ENCODE measurements around the gene TAF11L6.
"Not testable (repeated sequence)": the region's sequence is repeated elsewhere in the genome, so short reads cannot be mapped to it uniquely, and the experiment has no call there.

Gene TAF11L6

DNA sequence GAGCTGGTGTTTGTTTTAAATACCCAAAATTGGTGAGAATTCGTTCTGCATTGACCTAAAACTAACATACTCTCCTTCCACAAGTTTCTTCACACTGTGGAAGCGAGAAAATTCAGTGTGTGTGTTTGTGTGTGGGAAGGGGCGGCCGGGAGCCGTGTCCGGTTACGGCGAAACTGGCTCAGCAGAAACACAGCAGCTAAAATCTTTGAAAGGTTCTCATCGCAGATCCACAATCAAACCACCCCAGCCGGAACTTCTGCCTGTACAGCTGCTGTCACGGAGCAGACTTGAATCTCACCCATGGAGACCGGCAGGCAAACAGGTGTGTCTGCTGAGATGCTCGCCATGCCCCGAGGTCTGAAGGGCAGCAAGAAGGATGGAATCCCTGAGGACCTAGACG is at the start of gene TAF11L6:
TAF11L6 (plus strand) TSS at position 301 of the 400 bp plus-strand sequence.
- DNase-seq (ENCODE audit: low read depth, low spot score): not testable (repeated sequence)

DNA sequence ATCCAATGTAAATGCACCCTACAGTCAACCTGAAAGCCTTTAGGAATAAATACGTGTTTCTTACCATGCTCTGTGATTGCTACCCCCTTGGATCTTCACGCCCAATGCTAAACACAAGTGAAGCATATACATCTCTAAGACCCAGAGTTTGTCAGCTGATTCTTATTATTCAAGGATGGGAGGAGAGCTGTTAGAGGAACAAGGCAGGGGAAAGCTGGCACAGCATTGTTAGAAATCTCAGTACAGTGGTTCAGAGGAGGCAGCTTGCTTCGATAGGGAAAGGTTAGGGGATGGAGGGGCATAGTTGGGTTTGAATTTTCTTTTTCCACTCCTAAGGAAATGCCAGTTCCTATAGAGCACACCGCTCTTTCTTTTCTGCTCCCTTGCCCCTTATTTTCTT is 47.1 kb upstream of the TAF11L6 start:
- no peak for DNase-seq (ENCODE audit: low read depth, low spot score)

DNA sequence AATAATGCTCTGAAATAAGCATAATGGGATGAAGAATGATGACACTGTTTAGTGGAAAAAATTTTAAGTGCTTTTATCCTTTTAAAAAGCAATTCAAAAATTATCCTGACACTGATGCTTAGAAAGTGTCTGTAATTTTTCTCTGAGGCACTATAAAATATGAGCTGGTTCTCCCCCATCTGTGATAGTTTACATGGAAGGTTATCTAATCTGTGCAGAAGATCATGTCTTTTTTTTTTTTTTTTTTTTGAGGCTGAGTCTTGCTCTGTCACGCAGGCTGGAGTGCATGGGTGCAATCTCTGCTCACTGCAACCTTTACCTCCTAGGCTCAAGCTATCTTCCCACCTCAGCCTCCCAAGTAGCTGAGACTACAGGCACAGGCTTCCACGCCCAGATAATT is 45.7 kb upstream of the TAF11L6 start:
- DNase-seq (ENCODE audit: low read depth, low spot score): no peak

DNA sequence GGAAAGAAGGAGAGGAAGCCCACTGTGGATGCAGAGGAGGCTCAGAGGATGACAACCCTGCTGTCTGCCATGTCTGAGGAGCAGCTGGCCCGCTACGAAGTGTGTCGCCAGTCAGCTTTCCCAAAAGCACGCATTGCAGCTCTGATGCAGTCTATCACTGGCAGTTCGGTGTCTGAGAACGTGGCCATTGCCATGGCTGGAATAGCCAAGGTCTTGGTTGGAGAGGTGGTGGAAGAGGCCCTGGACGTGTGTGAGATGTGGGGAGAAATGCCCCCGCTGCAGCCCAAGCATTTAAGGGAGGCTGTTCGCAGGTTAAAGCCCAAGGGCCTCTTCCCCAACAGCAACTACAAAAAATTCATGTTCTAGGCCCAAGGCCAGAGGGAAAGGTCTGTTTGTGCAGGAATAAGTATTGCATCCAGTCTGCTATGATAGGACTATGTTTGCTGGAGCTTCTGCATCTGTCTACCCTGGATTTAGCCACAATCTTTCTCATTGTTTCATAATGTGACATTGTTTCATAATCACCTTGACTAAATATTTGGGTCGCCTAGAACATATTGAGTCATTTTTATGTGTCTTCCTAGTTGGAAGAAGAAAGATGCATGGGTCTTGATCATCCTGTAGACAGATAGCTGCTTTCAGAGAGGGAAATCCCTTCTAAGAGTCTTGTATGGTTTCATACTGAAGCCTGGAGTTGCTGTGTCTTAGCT is 41.9 kb upstream of the TAF11L6 start:
- DNase-seq (ENCODE audit: low read depth, low spot score): not testable (repeated sequence)

DNA sequence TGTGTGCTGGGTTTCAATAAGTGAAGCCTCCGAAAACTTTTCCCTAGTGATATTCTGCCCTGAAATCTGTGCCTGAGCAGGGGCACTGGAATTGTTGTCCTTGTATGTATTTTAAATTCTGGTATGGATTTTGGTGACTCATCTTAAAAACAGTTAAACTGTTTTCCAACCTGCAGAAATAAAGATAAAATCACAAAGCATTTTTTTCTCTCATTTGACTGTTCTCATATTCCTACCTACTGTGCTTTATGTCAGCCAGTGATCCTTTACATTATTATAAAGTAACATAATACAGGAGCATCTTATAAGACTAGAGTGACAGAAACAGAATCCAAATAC is 41.3 kb upstream of the TAF11L6 start:
- DNase-seq (ENCODE audit: low read depth, low spot score): no peak

DNA sequence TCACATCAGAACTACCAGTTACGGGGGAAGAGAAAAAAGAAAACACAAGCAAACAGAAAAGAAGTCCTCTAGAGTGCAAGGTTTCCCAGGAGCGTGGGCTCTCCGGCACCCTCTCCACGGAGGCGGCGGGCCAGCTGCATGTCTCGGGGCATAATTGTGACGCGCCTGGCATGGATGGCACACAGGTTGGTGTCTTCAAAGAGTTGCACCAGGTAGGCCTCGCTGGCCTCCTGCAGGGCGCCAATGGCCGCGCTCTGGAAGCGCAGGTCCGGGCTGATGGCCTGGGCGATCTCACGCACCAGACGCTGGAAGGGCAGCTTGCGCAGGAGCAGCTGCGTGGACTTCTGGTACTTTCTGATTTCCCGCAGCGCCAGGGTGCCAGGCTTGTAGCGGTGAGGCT is 37.2 kb upstream of the TAF11L6 start:
- not testable (repeated sequence) for DNase-seq (ENCODE audit: low read depth, low spot score)

DNA sequence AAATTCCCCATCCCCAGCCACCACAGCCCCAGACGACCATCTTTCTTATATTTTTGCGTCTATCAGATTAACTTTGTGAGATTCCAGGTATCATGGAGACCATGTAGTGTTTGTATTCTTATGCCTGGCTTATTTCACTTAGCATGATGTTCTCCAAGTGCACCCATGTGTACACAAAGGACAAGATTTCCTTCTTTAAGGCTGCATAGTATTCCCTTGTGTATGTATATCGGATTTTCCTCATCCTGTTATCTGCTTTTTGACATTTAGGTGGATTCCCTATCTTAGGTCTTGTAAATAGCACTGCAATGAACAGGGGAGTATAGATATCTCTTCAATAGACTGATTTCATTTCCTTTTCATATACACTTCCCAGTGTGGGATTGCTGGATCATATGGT is 35.7 kb upstream of the TAF11L6 start:
- DNase-seq (ENCODE audit: low read depth, low spot score): no peak

DNA sequence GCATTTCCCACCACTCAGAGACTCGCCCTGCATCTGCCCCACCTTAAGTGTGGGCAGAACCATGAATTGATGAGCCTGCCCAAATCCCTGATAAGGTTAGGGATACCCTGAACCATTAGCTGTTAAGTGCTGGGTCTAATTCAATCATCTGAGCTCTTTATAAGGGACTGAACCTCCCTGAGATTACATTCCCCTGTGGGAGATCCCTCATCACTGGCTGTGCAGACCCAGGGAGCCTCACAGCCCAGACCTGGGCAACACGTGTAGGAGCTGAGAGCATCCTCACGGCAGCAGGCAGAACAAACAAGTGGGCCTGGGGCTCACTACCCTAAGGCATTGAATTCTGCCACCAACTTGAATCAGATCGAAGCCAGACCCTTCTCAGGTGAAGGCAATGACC is 31.0 kb upstream of the TAF11L6 start:
- no peak for DNase-seq (ENCODE audit: low read depth, low spot score)

DNA sequence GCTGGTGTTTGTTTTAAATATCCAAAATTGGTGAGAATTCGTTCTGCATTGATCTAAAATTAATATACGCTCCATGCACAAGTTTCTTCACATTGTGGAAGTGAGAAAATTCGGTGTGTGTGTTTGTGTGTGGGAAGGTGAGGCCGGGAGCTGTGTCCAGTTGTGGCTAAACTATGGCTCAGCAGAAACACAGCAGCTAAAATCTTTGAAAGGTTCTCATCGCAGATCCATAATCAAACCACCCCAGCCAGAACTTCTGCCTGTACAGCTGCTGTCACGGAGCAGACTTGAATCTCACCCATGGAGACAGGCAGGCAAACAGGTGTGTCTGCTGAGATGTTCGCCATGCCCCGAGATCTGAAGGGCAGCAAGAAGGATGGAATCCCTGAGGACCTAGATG is 30.5 kb upstream of the TAF11L6 start, which contains the start of gene TAF11L2:
TAF11L2 (plus strand) TSS at position 301 of the 400 bp plus-strand sequence.
- not testable (repeated sequence) for DNase-seq (ENCODE audit: low read depth, low spot score)

DNA sequence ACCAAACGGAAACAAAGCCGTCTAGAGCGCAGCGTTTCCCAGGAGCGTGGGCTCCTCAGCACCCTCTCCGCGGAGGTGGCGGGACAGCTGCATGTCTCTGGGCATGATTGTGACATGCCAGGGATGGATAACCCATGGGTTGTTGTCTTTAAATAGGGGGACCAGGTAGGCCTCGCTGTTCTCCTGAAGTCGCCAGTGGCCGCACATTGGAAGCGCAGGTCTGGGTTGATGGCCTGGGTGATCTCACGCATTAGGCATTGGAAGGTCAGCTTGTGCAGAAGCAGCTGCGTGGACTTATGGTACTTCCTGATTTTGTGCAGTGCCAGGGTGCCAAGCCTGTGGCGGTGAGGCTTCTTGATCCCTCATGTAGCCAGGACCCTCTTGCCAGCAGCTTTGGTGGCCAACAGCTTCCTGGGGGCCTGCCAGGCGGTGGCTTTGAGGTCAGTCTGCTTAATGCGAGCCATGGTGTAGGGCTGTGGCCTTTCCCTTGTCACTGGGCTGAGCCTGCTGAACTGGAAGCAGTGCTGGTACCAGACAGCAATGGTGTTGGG is 16.6 kb upstream of the TAF11L6 start:
- no peak for DNase-seq (ENCODE audit: low read depth, low spot score)

DNA sequence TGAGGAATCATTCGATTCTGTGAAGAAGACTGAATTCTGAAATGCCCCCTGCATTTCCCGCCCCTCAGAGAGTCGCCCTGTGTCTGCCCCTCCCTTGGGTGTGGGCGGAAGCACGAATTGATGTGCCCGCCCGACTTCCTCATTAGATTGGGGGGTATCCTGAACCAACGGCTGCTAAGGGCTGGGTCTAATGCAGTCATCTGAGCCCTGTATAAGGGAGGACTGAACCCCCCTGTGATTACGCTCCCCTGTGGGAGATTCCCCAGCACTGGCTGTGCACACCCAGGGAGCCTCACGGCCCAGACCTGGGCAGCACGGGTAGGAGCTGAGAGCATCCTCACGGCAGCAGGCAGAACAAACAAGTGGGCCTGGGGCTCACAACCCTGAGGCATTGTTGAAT is 10.9 kb upstream of the TAF11L6 start:
- DNase-seq (ENCODE audit: low read depth, low spot score): not testable (repeated sequence)

DNA sequence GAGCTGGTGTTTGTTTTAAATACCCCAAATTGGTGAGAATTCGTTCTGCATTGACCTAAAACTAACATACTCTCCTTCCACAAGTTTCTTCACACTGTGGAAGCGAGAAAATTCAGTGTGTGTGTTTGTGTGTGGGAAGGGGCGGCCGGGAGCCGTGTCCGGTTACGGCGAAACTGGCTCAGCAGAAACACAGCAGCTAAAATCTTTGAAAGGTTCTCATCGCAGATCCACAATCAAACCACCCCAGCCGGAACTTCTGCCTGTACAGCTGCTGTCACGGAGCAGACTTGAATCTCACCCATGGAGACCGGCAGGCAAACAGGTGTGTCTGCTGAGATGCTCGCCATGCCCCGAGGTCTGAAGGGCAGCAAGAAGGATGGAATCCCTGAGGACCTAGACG is 10.4 kb upstream of the TAF11L6 start, which contains the start of gene TAF11L3:
TAF11L3 (plus strand) TSS at position 301 of the 400 bp plus-strand sequence.
- not testable (repeated sequence) for DNase-seq (ENCODE audit: low read depth, low spot score)

DNA sequence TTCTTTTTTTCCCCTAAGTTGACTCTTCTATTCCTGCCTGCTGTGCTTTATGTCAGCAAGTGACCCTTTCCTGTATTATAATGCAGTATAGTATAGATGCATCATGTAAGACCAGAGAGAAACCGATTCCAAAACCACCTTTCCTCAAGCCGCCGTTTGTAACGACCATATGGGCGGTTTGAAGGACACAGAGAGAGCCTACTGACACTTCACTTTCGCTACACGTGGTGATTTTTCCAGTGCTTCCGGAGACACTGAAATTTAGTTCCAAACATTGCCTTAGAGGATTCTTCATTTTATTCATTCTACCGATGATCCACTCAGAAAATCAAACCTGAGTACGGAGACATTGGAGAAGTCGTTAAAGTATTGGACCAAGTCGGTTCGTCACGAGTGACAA is 9.0 kb upstream of the TAF11L6 start:
- DNase-seq (ENCODE audit: low read depth, low spot score): not testable (repeated sequence)

DNA sequence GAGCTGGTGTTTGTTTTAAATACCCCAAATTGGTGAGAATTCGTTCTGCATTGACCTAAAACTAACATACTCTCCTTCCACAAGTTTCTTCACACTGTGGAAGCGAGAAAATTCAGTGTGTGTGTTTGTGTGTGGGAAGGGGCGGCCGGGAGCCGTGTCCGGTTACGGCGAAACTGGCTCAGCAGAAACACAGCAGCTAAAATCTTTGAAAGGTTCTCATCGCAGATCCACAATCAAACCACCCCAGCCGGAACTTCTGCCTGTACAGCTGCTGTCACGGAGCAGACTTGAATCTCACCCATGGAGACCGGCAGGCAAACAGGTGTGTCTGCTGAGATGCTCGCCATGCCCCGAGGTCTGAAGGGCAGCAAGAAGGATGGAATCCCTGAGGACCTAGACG is 7.0 kb upstream of the TAF11L6 start, which contains the start of gene TAF11L4:
TAF11L4 (plus strand) TSS at position 301 of the 400 bp plus-strand sequence.
- not testable (repeated sequence) for DNase-seq (ENCODE audit: low read depth, low spot score)

DNA sequence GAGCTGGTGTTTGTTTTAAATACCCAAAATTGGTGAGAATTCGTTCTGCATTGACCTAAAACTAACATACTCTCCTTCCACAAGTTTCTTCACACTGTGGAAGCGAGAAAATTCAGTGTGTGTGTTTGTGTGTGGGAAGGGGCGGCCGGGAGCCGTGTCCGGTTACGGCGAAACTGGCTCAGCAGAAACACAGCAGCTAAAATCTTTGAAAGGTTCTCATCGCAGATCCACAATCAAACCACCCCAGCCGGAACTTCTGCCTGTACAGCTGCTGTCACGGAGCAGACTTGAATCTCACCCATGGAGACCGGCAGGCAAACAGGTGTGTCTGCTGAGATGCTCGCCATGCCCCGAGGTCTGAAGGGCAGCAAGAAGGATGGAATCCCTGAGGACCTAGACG is 3.5 kb upstream of the TAF11L6 start, which contains the start of gene TAF11L5:
TAF11L5 (plus strand) TSS at position 301 of the 400 bp plus-strand sequence.
- DNase-seq (ENCODE audit: low read depth, low spot score): not testable (repeated sequence)

DNA sequence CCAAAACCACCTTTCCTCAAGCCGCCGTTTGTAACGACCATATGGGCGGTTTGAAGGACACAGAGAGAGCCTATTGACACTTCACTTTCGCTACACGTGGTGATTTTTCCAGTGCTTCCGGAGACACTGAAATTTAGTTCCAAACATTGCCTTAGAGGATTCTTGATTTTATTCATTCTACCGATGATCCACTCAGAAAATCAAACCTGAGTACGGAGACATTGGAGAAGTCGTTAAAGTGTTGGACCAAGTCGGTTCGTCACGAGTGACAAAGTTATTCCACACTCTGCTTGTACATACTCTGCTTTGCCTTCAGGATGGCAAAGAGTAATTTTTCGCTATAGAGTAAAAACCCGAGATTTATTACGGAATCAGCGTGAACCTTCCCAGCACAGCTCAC is 2.0 kb upstream of the TAF11L6 start:
- not testable (repeated sequence) for DNase-seq (ENCODE audit: low read depth, low spot score)

All from activated CD4-positive, CD25-positive, alpha-beta regulatory T cell treated with anti-CD3 and anti-CD28 coated beads, Interleukin-2, amount 50 U/mL, for 16 hours (primary cell).